ENCODE data around the gene PDE11A.
"Not testable (repeated sequence)": the region's sequence is repeated elsewhere in the genome, so short reads cannot be mapped to it uniquely, and the experiment has no call there.

DNA sequence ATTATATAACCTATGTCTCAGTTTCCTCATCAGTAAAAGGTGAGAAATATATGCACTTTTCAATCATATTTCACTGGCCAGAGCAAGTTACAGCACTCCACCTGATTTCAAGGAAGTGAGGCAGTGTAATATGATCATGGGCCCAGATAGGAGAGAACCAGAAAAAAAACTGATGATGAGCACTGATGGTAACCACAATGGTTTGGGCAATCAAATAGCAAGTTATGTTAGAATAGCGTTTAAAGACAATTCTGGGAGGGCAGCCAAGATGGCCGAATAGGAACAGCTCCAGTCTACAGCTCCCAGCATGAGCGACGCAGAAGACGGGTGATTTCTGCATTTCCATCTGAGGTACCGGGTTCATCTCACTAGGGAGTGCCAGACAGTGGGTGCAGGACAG is 287.4 kb downstream of the PDE11A start:
- TF ChIP-seq, protein P1, sequence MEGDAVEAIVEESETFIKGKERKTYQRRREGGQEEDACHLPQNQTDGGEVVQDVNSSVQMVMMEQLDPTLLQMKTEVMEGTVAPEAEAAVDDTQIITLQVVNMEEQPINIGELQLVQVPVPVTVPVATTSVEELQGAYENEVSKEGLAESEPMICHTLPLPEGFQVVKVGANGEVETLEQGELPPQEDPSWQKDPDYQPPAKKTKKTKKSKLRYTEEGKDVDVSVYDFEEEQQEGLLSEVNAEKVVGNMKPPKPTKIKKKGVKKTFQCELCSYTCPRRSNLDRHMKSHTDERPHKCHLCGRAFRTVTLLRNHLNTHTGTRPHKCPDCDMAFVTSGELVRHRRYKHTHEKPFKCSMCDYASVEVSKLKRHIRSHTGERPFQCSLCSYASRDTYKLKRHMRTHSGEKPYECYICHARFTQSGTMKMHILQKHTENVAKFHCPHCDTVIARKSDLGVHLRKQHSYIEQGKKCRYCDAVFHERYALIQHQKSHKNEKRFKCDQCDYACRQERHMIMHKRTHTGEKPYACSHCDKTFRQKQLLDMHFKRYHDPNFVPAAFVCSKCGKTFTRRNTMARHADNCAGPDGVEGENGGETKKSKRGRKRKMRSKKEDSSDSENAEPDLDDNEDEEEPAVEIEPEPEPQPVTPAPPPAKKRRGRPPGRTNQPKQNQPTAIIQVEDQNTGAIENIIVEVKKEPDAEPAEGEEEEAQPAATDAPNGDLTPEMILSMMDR (IDR thresholded peaks at IDR 0.05), result not testable (repeated sequence)
- not testable (repeated sequence) for TF ChIP-seq ZFX (IDR thresholded peaks at IDR 0.05; ENCODE audit: borderline replicate concordance)
